Midbrain (tissue), 1 donor: ENCODE measurements around the gene GLI2.

Experiments
- DNase-seq: peaks from one replicate; lab custom pipeline; 2025; lab: John Stamatoyannopoulos, UW

The GLI2 gene

GRCh38 chr2:120770641-120771040 is 35.0 kb downstream of the GLI2 start:
- DNase-seq, result no peak

- no peak for DNase-seq
Observed at GRCh38 chr2:120771111-120771780, 35.6 kb downstream of the GLI2 start.

GRCh38 chr2:120771781-120772208 is 36.1 kb downstream of the GLI2 start:
- no peak for DNase-seq

- DNase-seq, result no peak
Observed at GRCh38 chr2:120772261-120772660, 36.6 kb downstream of the GLI2 start.

GRCh38 chr2:120773186-120773800 is 37.6 kb downstream of the GLI2 start:
- no peak for DNase-seq

GRCh38 chr2:120774557-120775160 is 39.0 kb downstream of the GLI2 start:
- DNase-seq, result no peak

GRCh38 chr2:120775194-120775593 is 39.5 kb downstream of the GLI2 start:
- no peak for DNase-seq

GRCh38 chr2:120775801-120776589 is 40.3 kb downstream of the GLI2 start:
- DNase-seq, result no peak

GRCh38 chr2:120776649-120777048 is 41.0 kb downstream of the GLI2 start:
- DNase-seq, result no peak

- no peak for DNase-seq
Observed at GRCh38 chr2:120777170-120777751, 41.6 kb downstream of the GLI2 start.

GRCh38 chr2:120777787-120778186 is 42.1 kb downstream of the GLI2 start:
- no peak for DNase-seq

GRCh38 chr2:120778244-120778643 is 42.6 kb downstream of the GLI2 start:
- DNase-seq, result no peak

- no peak for DNase-seq
Observed at GRCh38 chr2:120779781-120780283, 44.2 kb downstream of the GLI2 start.

- DNase-seq, result no peak
Observed at GRCh38 chr2:120780402-120780801, 44.7 kb downstream of the GLI2 start.

- no peak for DNase-seq
Observed at GRCh38 chr2:120783371-120783791, 47.7 kb downstream of the GLI2 start.

GRCh38 chr2:120783969-120784372 is 48.3 kb downstream of the GLI2 start:
- DNase-seq, result no peak
